ENCODE measurements around the gene RDM1.

DNA sequence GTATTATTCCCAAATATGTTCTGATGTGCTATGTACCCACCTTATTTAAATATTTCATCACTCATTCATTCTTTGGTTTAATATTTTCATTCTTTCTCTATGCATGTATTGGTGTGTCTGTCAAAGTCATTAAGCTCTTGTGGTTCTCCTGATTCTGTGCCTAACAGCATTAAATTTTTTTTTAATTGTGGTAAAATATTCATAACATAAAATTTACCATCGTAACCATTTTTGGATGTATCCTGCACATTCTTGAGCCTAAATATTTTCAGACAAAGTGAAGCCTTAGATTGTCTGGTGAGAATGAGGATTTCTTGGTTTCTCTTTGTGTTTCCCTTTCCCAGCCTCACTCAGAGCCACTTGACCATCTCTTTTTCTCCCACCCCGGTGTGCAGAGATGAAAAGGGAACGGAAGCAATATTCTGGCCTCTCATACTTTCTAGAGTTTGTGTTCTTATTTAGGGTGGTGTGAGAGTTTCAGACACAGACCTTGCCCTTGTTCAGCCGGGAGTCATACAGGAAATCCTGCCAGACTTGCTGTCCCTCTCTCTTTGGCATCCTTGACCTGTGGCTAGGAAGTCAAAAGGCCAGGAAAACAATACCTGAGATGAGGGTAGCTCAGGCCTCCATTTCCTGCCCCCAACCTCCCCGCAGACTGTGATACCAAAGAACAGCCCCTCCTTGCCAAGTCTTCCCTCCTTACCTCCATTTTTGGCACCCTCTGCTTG, 55.3 kb downstream of the RDM1 start:
- TF ChIP-seq ZC3H10 (CRISPR knock-in tag; IDR thresholded peaks at IDR 0.05) (no peak), OSR1 (CRISPR knock-in tag; IDR thresholded peaks at IDR 0.05) (no peak), GLIS3 (CRISPR knock-in tag; IDR thresholded peaks at IDR 0.05) (no peak), TOX (CRISPR knock-in tag; IDR thresholded peaks at IDR 0.05; ENCODE audit: borderline replicate concordance) (no peak), ZNF70 (CRISPR knock-in tag; IDR thresholded peaks at IDR 0.05) (no peak), ESRRG (CRISPR knock-in tag; IDR thresholded peaks at IDR 0.05) (no peak), CSDC2 (CRISPR knock-in tag; IDR thresholded peaks at IDR 0.05) (no peak), SNAI2 (CRISPR knock-in tag; IDR thresholded peaks at IDR 0.05) (no peak), ZFP30 (CRISPR knock-in tag; IDR thresholded peaks at IDR 0.05) (no peak), ISL1 (CRISPR knock-in tag; IDR thresholded peaks at IDR 0.05) (no peak), BACH2 (CRISPR knock-in tag; IDR thresholded peaks at IDR 0.05; ENCODE audit: borderline replicate concordance) (no peak), ARNTL (CRISPR knock-in tag; IDR thresholded peaks at IDR 0.05; ENCODE audit: borderline replicate concordance, low read depth) (no peak)
- TF ChIP-seq, protein P1, sequence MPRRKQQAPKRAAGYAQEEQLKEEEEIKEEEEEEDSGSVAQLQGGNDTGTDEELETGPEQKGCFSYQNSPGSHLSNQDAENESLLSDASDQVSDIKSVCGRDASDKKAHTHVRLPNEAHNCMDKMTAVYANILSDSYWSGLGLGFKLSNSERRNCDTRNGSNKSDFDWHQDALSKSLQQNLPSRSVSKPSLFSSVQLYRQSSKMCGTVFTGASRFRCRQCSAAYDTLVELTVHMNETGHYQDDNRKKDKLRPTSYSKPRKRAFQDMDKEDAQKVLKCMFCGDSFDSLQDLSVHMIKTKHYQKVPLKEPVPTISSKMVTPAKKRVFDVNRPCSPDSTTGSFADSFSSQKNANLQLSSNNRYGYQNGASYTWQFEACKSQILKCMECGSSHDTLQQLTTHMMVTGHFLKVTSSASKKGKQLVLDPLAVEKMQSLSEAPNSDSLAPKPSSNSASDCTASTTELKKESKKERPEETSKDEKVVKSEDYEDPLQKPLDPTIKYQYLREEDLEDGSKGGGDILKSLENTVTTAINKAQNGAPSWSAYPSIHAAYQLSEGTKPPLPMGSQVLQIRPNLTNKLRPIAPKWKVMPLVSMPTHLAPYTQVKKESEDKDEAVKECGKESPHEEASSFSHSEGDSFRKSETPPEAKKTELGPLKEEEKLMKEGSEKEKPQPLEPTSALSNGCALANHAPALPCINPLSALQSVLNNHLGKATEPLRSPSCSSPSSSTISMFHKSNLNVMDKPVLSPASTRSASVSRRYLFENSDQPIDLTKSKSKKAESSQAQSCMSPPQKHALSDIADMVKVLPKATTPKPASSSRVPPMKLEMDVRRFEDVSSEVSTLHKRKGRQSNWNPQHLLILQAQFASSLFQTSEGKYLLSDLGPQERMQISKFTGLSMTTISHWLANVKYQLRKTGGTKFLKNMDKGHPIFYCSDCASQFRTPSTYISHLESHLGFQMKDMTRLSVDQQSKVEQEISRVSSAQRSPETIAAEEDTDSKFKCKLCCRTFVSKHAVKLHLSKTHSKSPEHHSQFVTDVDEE (CRISPR knock-in tag; IDR thresholded peaks at IDR 0.05) = no peak
- TF ChIP-seq, protein P2, sequence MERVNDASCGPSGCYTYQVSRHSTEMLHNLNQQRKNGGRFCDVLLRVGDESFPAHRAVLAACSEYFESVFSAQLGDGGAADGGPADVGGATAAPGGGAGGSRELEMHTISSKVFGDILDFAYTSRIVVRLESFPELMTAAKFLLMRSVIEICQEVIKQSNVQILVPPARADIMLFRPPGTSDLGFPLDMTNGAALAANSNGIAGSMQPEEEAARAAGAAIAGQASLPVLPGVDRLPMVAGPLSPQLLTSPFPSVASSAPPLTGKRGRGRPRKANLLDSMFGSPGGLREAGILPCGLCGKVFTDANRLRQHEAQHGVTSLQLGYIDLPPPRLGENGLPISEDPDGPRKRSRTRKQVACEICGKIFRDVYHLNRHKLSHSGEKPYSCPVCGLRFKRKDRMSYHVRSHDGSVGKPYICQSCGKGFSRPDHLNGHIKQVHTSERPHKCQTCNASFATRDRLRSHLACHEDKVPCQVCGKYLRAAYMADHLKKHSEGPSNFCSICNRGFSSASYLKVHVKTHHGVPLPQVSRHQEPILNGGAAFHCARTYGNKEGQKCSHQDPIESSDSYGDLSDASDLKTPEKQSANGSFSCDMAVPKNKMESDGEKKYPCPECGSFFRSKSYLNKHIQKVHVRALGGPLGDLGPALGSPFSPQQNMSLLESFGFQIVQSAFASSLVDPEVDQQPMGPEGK (CRISPR knock-in tag; IDR thresholded peaks at IDR 0.05; ENCODE audit: borderline replicate concordance) = no peak

All from SK-N-SH treated with all-trans-retinoic acid at 6 μM for 48 hours (cell line).